ENCODE measurements around the gene SHISA8. TPM values are rescaled to one million over a fixed set of nuclear protein-coding genes. Genes with fewer than 3 reads are reported as not detected.

The SHISA8 gene
- total and polyA plus RNA-seq, 10 of the 15 experiments (the other 5 are each of a cell fraction or from before 2014, with no cell fraction given) = 0.06 to 10.1 (median 0.25) TPM

GRCh38 chr22:41919357-41920224, 4.7 kb upstream of the SHISA8 start (continued):
- no peak for TF ChIP-seq REST (IDR thresholded peaks at IDR 0.05; ENCODE audit: low read depth, low read length)
- TF ChIP-seq PKNOX1 (IDR thresholded peaks at IDR 0.05) = no peak
- no peak for TF ChIP-seq HSF1 (IDR thresholded peaks at IDR 0.05; ENCODE audit: low read depth, low read length)
- TF ChIP-seq E2F8 (IDR thresholded peaks at IDR 0.05; ENCODE audit: low read depth, partially characterized antibody) = no peak
- no peak; the same call in 1 of the 2 replicates for TF ChIP-seq SMC3 (IDR thresholded peaks at IDR 0.05; ENCODE audit: borderline replicate concordance, low read length)
- 0 out of 2 replicates have a peak, but pooled peaks have one; percentile 19 for TF ChIP-seq CHD2 (IDR thresholded peaks at IDR 0.05; ENCODE audit: borderline replicate concordance, low read depth, low read length)
- TF ChIP-seq EP300 (IDR thresholded peaks at IDR 0.05; ENCODE audit: borderline replicate concordance in 1 of 2, control insufficient read depth in 1 of 2, low read depth in 2 of 2, low read length in 2 of 2) = no peak
- TF ChIP-seq CEBPZ (IDR thresholded peaks at IDR 0.05; ENCODE audit: low read depth, low read length) = no peak
- no peak for TF ChIP-seq BCLAF1 (IDR thresholded peaks at IDR 0.05)
